GM12878 (cell line): ENCODE data around the gene RAF1. TPM values are rescaled to one million over a fixed set of nuclear protein-coding genes. Genes with fewer than 3 reads are reported as not detected.
A peak's percentile ranks its signal among the peaks of the same experiment; 100 is the strongest.

ENCODE experiments used
- ATAC-seq: fragments of 200-7000 bp; cut with Tn5 transposase; 3 replicates; pipeline ENCODE4 v1.9.1; 2020; ENCODE audit warnings: mild to moderate bottlenecking, moderate library complexity
- BruUV-seq: library from RNA; stranded (reverse); fragments of 400-500 nt; replicated peaks from 2 replicates; lab custom pipeline; 2021; lab: Mats Ljungman, UMichigan
- CTCF ChIA-PET: fragments of 300-600 bp; sonication (Branson Sonifier 250); formaldehyde crosslinking; extraction: SDS; loops from one replicate; lab custom pipeline; 2021; ENCODE audit warnings: inconsistent platforms; lab: Yijun Ruan, JAX
- POLR2A ChIA-PET: fragments of 350-600 bp; formaldehyde crosslinking; extraction: SDS; loops from one replicate; lab custom pipeline; 2021; ENCODE audit warnings: inconsistent platforms; lab: Charles Lee
- RAD21 ChIA-PET: fragments of 300-600 bp; sonication (Branson Sonifier 250); formaldehyde crosslinking; loops from one replicate; lab custom pipeline; 2023; ENCODE audit warnings: antibody characterized with exemption; ENCODE audit not compliant: unreplicated experiment; lab: Charles Lee
- SMC1A ChIA-PET: fragments of 300-600 bp; sonication (Branson Sonifier 250); formaldehyde crosslinking; loops from one replicate; lab custom pipeline; 2023; ENCODE audit not compliant: unreplicated experiment, uncharacterized antibody; lab: Charles Lee
- DNase-seq: peaks from one replicate; pipeline ENCODE4 v3.0.0-alpha.2; 2011; ENCODE audit warnings: low read depth, low spot score
- FAIRE-seq: peaks from 3 replicates; lab custom pipeline; 2011; peaks lifted over from hg19 to GRCh38; lab: Jason Lieb, UNC
- H2AFZ ChIP-seq: 2 replicates; pipeline ENCODE4 v1.6.0; 2011; ENCODE audit warnings: low read depth, low read length, control low read depth; ENCODE audit not compliant: control insufficient read depth
- H3K27ac ChIP-seq: 2 replicates; pipeline ENCODE4 v1.5.1; 2011; ENCODE audit warnings: control low read depth; ENCODE audit not compliant: control insufficient read depth, insufficient read depth
- H3K27me3 ChIP-seq, 2 experiments: replicated peaks in 1 of 2; 2 replicates each; pipeline versions ENCODE4 v1.6.0 to v1.6.1; 2011; ENCODE audit warnings: low read length in 1 of 2; ENCODE audit not compliant: control insufficient read depth in 2 of 2, insufficient read depth in 2 of 2
- H3K36me3 ChIP-seq, 2 experiments: 2 replicates each; pipeline ENCODE4 v1.5.1; 2011; ENCODE audit warnings: low read length in 1 of 2; ENCODE audit not compliant: control insufficient read depth in 2 of 2, insufficient read depth in 2 of 2
- H3K4me1 ChIP-seq: 2 replicates; pipeline ENCODE4 v1.6.1; 2011; ENCODE audit warnings: mild to moderate bottlenecking, low read length, moderate library complexity, mixed read lengths; ENCODE audit not compliant: control insufficient read depth, insufficient read depth
- H3K4me2 ChIP-seq: 2 replicates; pipeline ENCODE4 v1.6.0; 2011; ENCODE audit warnings: control low read depth; ENCODE audit not compliant: control insufficient read depth, insufficient read depth
- H3K4me3 ChIP-seq: fragments of 200-600 bp; sonication (generic); 2 replicates; pipeline ENCODE4 v1.5.1; 2016
- H3K79me2 ChIP-seq: 2 replicates; pipeline ENCODE4 v1.6.0; 2011; ENCODE audit warnings: low read length; ENCODE audit not compliant: control insufficient read depth, insufficient read depth
- H3K9ac ChIP-seq: 2 replicates; pipeline ENCODE4 v1.8.0; 2011; ENCODE audit warnings: low read length, control low read depth, mixed read lengths; ENCODE audit not compliant: control insufficient read depth, insufficient read depth
- H3K9me3 ChIP-seq: replicated peaks from 3 replicates; pipeline ENCODE4 v1.5.1; 2011; ENCODE audit warnings: mild to moderate bottlenecking, low read length; ENCODE audit not compliant: control insufficient read depth, insufficient read depth
- H4K20me1 ChIP-seq: 2 replicates; pipeline ENCODE4 v1.6.0; 2011; ENCODE audit not compliant: control insufficient read depth, insufficient read depth
- BACH1 ChIP-seq: fragments of 450-650 bp; IDR thresholded peaks from 2 replicates; pipeline ENCODE4 v1.6.1; 2017; ENCODE audit warnings: mild to moderate bottlenecking, borderline replicate concordance
- CTCF ChIP-seq, 3 experiments: IDR thresholded peaks in 2 of 3; conservative IDR thresholded peaks in 1 of 3; 2 replicates each; pipeline ENCODE4 v1.5.1; 2011; ENCODE audit warnings: low read depth in 3 of 3, low read length in 3 of 3, mild to moderate bottlenecking in 3 of 3, control low read depth in 2 of 3, moderate library complexity in 2 of 3, inconsistent platforms in 1 of 3, mixed read lengths in 1 of 3; ENCODE audit not compliant: control insufficient read depth in 2 of 3, insufficient read depth in 1 of 3; ENCODE audit errors: extremely low read depth in 1 of 3
- GABPA ChIP-seq: IDR thresholded peaks from 2 replicates; pipeline ENCODE4 v1.6.1; 2014; ENCODE audit warnings: antibody characterized with exemption, low read depth, mild to moderate bottlenecking, inconsistent platforms
- NRF1 ChIP-seq: conservative IDR thresholded peaks from 2 replicates; pipeline ENCODE4 v1.6.1; 2011; ENCODE audit warnings: mild to moderate bottlenecking, low read depth, low read length, improper control_type of control experiment
- PKNOX1 ChIP-seq: fragments of 450-650 bp; IDR thresholded peaks from 2 replicates; pipeline ENCODE4 v1.6.1; 2016; ENCODE audit warnings: mild to moderate bottlenecking
- RAD21 ChIP-seq: IDR thresholded peaks from 2 replicates; pipeline ENCODE4 v1.6.1; 2011; ENCODE audit warnings: mild to moderate bottlenecking, low read depth, low read length, moderate library complexity; ENCODE audit not compliant: insufficient read depth
- STAT1 ChIP-seq: fragments of 450-650 bp; conservative IDR thresholded peaks from 2 replicates; pipeline ENCODE4 v1.6.1; 2014; ENCODE audit warnings: antibody characterized with exemption, mild to moderate bottlenecking
- STAT3 ChIP-seq: IDR thresholded peaks from 2 replicates; pipeline ENCODE4 v1.6.1; 2011; ENCODE audit warnings: low read depth, low read length, improper control_type of control experiment
- WGBS: methylation state at CpG from one replicate; pipeline ENCODE4 v1.1.6; 2016; ENCODE audit warnings: low lambda C conversion rate; ENCODE audit not compliant: insufficient replicate concordance, insufficient coverage; ENCODE audit errors: missing lambda C conversion rate; 5-methylcytosine and 5-hydroxymethylcytosine counted together
- in situ Hi-C: fragments of 300-500 bp; cut with MboI; formaldehyde crosslinking; loops from 9 replicates; pipeline ENCODE4 v1.14.3; 2018; ENCODE audit warnings: mixed read lengths
- intact Hi-C: fragments of 100-400 bp; cut with micrococcal nuclease; formaldehyde crosslinking; loops from one replicate; pipeline ENCODE4 v1.14.2; 2022; ENCODE audit not compliant: unreplicated experiment
- polyA plus RNA-seq, 11 experiments: library from polyadenylated mRNA; depleted of rRNA in 4 of 11; unstranded in 6 of 11; stranded (reverse) in 5 of 11; fragments of >200 nt; fragmentation: Nextera tagmentation in 4 of 11; fragmentation: Illumina TruSeq in 1 of 11; extraction: Ambion mirVana in 4 of 11; extraction: Trizol in 1 of 11; gene quantifications; 1 replicate in 1 of 11; 2 replicates in 10 of 11; pipeline versions ENCODE4 v1.2.1 to v1.2.3, GENCODE V29; 2011 to 2016; ENCODE audit warnings: inconsistent platforms in 2 of 11, missing spikeins in 2 of 11, low read depth in 1 of 11
- total RNA-seq, 4 experiments: library from RNA; depleted of rRNA in 3 of 4; stranded (reverse); fragments of >200 nt in 3 of 4; fragmentation: Illumina TruSeq in 1 of 4; extraction: Trizol in 1 of 4; gene quantifications; 2 replicates each; pipeline versions ENCODE4 v1.2.1 to v1.2.3, GENCODE V29; 2013 to 2021
- TF ChIP-seq, protein P1 (sequence below): fragments of 450-650 bp; IDR thresholded peaks from 2 replicates; pipeline ENCODE4 v1.6.1; 2017; ENCODE audit warnings: mild to moderate bottlenecking, low read depth, inconsistent platforms; ENCODE audit not compliant: poor library complexity, severe bottlenecking

The RAF1 gene
- total and polyA plus RNA-seq, 10 of the 15 experiments (the other 5 are each of a cell fraction or from before 2014, with no cell fraction given), result 20.4 to 151 (median 77.8) TPM

DNA sequence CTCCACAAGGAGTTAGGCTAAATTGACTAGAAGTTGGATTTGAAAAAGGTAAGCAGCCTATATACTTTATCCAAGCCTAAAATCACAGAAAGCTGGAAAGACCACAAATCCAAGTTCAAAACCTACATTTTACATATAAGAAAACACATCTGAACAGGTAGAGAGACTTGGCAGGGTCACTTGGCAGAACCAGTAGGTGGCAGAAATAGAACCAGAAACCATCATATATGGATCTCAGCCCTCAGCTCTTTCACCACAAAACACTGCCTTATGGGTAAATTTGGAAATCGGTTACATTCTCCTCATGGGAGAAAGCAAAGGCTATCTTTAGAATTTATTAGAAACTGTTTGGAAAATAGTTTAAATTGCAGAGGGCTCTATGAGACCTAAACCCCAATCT is 62.8 kb downstream of the RAF1 start:
- Histone ChIP-seq H3K9me3 (no peaks in the 10 kb centered on the region), H3K27me3 (no peaks in the 10 kb centered on the region), H3K4me2 (no peak overlapping the region), H2AFZ (no peak overlapping the region), H3K4me1 (no peaks in the 10 kb centered on the region), H3K4me3 (no peak overlapping the region), H3K27ac (no peak overlapping the region), H3K79me2 (no peaks in the 10 kb centered on the region; the same call in 1 of the 2 replicates), H3K9ac (no peak overlapping the region), H3K36me3 (peaks cover 4 to 23% of the 10 kb centered on the region in 2 experiments), H4K20me1 (no peaks in the 10 kb centered on the region)
- intact Hi-C loops, result no loop called here
- RAD21 ChIA-PET, result interaction anchor here (0.6 to 1.3 kb wide), 4 partner anchors 62 to 241 kb away, joined by 3 read pairs; partner anchors contain the start of gene RPL32
- POLR2A ChIA-PET, result interaction anchor here (0.5 kb wide), 1 partner anchor 32 kb away, joined by 3 read pairs; no protein-coding TSS in a partner anchor
- DNase-seq (no peak), ATAC-seq (no peak), FAIRE-seq (no peak)
- CTCF ChIA-PET, result interaction anchor here (0.6 to 2.1 kb wide), 8 partner anchors 16 to 119 kb away, joined by 3 to 17 read pairs (median 4); no protein-coding TSS in a partner anchor
- SMC1A ChIA-PET, result interaction anchor here (0.9 to 2.0 kb wide), 7 partner anchors 17 to 124 kb away, joined by 3 to 9 read pairs (median 6); no protein-coding TSS in a partner anchor
- WGBS, result 94% methylated on average over 1 of the region's 1 CpG
- in situ Hi-C loops, result no loop called here
- BruUV-seq, result no TSS peak
- peak; percentile 25; the same call in 1 of the 2 replicates for TF ChIP-seq RAD21
- no peak for TF ChIP-seq BACH1
- TF ChIP-seq CTCF (IDR thresholded peaks at IDR 0.05 in 2 of 3, conservative IDR thresholded peaks at IDR 0.05 in 1 of 3; ENCODE audit: control insufficient read depth in 2 of 3, extremely low read depth in 1 of 3, insufficient read depth in 1 of 3, low read depth in 3 of 3, low read length in 3 of 3), result peak; percentile 6 to 28 (median 8); a peak in 3 of 6 replicates
- no peak for TF ChIP-seq STAT1
- no peak for TF ChIP-seq GABPA
- no peak for TF ChIP-seq PKNOX1
- no peak for TF ChIP-seq NRF1
- TF ChIP-seq STAT3, result no peak
- TF ChIP-seq, protein P1, sequence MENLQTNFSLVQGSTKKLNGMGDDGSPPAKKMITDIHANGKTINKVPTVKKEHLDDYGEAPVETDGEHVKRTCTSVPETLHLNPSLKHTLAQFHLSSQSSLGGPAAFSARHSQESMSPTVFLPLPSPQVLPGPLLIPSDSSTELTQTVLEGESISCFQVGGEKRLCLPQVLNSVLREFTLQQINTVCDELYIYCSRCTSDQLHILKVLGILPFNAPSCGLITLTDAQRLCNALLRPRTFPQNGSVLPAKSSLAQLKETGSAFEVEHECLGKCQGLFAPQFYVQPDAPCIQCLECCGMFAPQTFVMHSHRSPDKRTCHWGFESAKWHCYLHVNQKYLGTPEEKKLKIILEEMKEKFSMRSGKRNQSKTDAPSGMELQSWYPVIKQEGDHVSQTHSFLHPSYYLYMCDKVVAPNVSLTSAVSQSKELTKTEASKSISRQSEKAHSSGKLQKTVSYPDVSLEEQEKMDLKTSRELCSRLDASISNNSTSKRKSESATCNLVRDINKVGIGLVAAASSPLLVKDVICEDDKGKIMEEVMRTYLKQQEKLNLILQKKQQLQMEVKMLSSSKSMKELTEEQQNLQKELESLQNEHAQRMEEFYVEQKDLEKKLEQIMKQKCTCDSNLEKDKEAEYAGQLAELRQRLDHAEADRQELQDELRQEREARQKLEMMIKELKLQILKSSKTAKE, result no peak
- TF ChIP-seq, all 136 proteins: peak for 2
